ENCODE data around the gene D2HGDH.

The D2HGDH gene

GRCh38 chr2:241808051-241808720, 73.8 kb downstream of the D2HGDH start:
- Histone ChIP-seq H3K4me3 (ENCODE audit: low read depth, low read length) (no peak overlapping the region), H3K27me3 (replicated peaks) (no peaks in the 10 kb centered on the region), H3K27ac (no peak overlapping the region), H3K36me3 (replicated peaks) (no peaks in the 10 kb centered on the region)
- in situ Hi-C loops (cut with HindIII; ENCODE audit: low pct_ligation_motif_present, low sequenced_read_pairs) = no loop called here
- no peak for TF ChIP-seq CTCF (IDR thresholded peaks at IDR 0.05; ENCODE audit: low read depth, low read length, missing control alignments)
- DNase-seq = no peak

GRCh38 chr2:241808721-241809382, 74.4 kb downstream of the D2HGDH start, which contains the start of gene NEU4:
Gene NEU4, plus strand, starts transcription at chr2:241809193. Its CDS starts 5,292 bp downstream, at chr2:241814485.
- H3K36me3 ChIP-seq (replicated peaks) = no peaks in the 10 kb centered on the region
- H3K27ac ChIP-seq = no peak within 1 kb of the TSS
- in situ Hi-C loops (cut with HindIII; ENCODE audit: low pct_ligation_motif_present, low sequenced_read_pairs) = no loop called here
- no peak within 1 kb of the TSS for H3K4me3 ChIP-seq (ENCODE audit: low read depth, low read length)
- no peaks in the 10 kb centered on the region for H3K27me3 ChIP-seq (replicated peaks)
- DNase-seq = no peak
- no peak for TF ChIP-seq CTCF (IDR thresholded peaks at IDR 0.05; ENCODE audit: low read depth, low read length, missing control alignments)

GRCh38 chr2:241809383-241810306, 75.2 kb downstream of the D2HGDH start:
- Histone ChIP-seq H3K4me3 (ENCODE audit: low read depth, low read length) (no peak overlapping the region), H3K27me3 (replicated peaks) (no peaks in the 10 kb centered on the region), H3K27ac (no peak overlapping the region), H3K36me3 (replicated peaks) (no peaks in the 10 kb centered on the region)
- DNase-seq = no peak
- no peak for TF ChIP-seq CTCF (IDR thresholded peaks at IDR 0.05; ENCODE audit: low read depth, low read length, missing control alignments)
- in situ Hi-C loops (cut with HindIII; ENCODE audit: low pct_ligation_motif_present, low sequenced_read_pairs) = no loop called here

- no peak for DNase-seq
- TF ChIP-seq CTCF (IDR thresholded peaks at IDR 0.05; ENCODE audit: low read depth, low read length, missing control alignments) = no peak
- Histone ChIP-seq H3K27me3 (replicated peaks) (no peaks in the 10 kb centered on the region), H3K4me3 (ENCODE audit: low read depth, low read length) (no peak overlapping the region), H3K27ac (no peak overlapping the region), H3K36me3 (replicated peaks) (no peaks in the 10 kb centered on the region)
- in situ Hi-C loops (cut with HindIII; ENCODE audit: low pct_ligation_motif_present, low sequenced_read_pairs) = no loop called here
Observed at GRCh38 chr2:241810307-241811200, 76.1 kb downstream of the D2HGDH start.

Data from brain microvascular endothelial cell (primary cell).